HG02885 (cell line): Measurements from ENCODE around the gene PMVK.

Source experiments
- ATAC-seq: cut with Tn5 transposase; IDR thresholded peaks from one replicate; pipeline ENCODE4 v1.9.1; 2021; ENCODE audit warnings: mild to moderate bottlenecking; ENCODE audit not compliant: unreplicated experiment, poor library complexity

The PMVK gene

DNA sequence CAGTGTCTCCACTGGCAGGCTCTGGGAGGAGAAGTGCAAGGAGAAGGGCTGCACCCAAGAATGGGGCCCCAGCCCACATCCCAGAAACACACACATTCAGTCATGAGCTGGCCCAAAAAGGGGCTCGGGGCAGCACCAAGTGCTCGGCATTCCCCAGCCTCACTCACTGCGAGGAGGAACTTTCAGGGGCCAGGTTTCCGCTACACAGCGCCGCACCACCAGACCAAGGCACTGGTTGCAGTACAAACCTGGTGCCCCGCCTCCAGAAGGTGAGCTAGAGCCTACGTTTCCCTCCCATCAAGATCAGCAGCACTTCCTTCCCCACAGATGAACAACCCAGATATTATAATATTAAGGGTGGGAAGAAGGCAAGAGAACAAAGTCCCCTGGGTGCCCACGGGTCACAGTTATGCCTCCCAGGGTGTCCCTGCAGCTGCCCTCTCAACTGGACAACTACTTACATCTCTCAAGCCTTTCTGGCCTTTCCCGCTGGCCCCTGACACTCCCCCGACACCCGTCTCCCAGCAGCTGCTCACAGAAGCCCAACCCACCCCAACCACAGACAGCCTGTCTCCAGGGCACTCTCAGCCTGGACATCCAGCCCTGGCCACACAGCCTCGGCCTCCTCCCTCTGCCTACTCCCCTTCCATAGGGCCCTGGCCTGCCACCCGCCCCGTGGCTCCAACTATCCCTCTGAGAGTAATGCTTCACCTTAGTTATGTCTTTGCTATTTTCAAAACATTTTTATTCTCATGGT, 15.6 kb upstream of the PMVK start:
- no peak for ATAC-seq

- no peak for ATAC-seq
Measured at GRCh38 chr1:154948079-154948478, 11.6 kb upstream of the PMVK start.

GRCh38 chr1:154945962-154946850, 9.7 kb upstream of the PMVK start:
- ATAC-seq = no peak

GRCh38 chr1:154945160-154945961, 8.8 kb upstream of the PMVK start:
- ATAC-seq = no peak

- ATAC-seq = no peak
Measured at GRCh38 chr1:154944401-154945159, 8.1 kb upstream of the PMVK start.

DNA sequence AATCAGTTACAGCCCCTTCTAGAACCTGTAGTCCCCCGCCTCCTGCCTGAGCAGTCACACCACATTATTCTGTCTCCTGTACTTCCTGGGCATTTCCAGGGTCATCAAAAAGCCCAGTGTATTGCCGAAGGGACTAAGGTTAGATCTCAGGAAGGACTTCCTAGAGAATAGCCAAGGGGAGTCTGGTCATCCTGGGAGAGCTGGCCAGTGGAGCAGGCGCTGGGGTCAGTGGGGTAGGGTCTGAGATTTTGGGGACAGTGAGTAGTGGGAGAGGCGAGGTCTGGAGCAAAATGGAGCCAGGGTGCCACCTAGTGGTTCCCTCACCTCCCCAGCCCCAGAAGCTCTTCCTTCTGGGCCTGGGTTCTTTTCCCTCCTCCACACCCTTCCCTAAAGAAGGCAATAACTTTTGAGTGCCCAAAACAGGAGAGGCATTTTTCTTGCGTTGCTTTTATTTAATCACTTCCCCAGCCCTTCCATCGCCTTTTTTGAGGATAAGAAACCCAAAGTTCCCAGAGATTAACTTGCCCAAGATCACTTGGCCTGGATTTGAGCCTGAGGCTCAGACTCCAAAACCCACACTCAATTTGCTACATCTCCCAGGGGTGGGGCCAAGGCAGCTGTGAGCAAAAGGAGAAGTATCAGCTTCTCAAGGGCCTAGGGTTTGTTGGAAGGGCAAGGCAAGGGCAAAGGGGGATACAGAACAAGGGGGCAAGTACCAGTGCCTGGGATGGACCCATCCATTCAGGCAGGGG, 7.3 kb upstream of the PMVK start:
- no peak for ATAC-seq

GRCh38 chr1:154941333-154942013, 5.0 kb upstream of the PMVK start:
- ATAC-seq = no peak

GRCh38 chr1:154940651-154941194, 4.2 kb upstream of the PMVK start:
- no peak for ATAC-seq

DNA sequence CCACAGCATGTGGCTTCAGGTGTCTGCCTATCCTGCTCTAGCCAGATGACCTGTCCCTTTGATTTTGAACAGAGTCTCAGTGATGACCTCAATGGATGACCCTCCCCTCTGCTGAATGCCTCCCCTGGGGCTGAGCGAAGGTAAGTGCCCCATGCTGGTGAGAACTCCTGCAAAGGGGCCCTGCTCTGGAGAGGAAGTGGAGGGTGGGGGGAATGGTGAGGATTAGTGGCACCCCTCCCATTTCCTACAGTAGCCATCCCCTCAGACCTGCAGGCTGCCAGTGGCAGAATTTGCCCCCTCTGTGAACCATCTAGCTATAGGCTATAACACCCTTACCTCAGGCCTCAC, 3.7 kb upstream of the PMVK start:
- no peak for ATAC-seq

DNA sequence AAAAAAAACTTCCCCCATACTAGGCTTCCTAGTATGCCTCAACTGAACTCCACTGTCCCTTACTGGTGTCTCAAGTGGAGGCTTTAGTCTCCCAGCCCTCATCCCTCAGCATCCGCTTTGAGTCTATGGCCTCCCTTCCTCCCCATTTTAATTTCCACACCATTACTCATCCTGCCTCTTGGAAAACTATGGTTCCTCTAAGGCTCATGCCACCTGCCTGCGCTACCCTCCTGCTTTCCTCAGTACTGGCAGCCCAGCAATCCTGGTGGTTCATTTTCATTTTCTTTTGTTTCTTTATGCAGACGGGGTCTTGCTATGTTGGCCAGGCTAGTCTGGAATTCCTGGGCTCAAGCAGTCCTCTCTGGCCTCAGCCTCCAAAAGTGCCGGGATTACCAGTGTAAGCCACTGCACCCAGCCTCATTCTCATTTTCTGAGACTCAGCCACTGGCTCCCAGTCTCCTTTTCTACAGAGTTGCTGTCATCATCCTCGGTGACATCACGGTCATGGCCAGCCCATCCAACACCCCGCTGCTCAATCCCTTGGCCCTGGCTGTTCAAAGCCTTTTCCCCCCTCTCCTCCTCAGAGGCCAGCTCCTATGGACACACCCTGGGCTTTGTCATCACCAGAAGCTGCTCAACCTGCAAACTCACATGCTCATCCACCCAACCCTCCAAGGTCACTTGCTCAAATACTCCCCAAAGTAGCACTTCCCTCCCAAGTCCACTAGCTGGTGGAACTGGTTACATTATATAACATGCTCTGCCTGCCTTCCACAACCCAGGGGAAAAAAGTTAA, 2.3 kb upstream of the PMVK start:
- ATAC-seq = no peak

DNA sequence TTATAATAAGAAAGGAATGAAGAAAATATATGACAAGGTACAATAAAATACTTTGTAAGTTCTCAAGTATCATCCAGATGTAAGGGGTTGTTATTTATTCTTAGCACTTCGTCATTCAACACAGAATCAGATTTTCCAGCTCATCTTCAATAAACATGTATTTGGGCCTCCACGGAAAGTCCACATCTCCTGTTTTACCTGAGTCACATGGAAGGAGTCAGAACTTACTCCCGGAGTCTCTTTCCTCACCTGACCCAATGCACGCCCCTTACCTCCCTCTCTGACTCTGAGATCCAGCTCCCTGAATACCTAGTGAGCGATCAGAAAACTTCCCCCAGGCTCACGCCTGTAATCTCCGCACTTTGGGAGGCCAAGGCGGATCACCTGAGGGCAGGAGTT, 1.5 kb upstream of the PMVK start:
- ATAC-seq = no peak

- peak; percentile 67 for ATAC-seq
Measured at GRCh38 chr1:154937085-154937987, 817 bp upstream of the PMVK start.

GRCh38 chr1:154935749-154936554, 567 bp downstream of the PMVK start:
- ATAC-seq = no peak

DNA sequence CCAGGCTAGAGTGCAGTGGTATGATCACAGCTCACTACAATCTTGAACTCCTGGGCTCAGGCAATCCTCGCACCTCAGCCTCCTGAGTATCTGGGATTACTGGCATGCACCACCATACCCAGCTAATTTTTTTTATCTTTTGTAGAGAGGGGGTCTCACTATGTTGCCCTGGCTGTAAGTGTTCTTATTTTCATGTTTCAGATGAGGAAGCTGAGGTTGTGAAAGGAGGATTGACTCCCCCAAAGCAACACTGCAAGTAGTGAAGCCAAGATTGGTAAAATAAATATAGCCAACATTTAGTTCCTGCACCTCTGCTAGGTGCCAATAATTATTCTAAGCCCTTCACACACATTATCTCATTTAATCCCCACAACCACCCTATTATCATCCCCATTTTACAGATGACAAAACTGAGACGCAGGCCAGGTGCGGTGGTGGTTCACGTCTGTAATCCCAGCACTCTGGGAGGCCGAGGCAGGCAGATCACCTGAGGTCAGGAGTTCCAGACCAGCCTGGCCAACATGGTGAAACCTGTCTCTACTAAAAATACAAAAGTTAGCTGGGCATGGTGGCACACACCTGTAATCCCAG, 2.1 kb downstream of the PMVK start:
- no peak for ATAC-seq

- no peak for ATAC-seq
Measured at GRCh38 chr1:154931940-154932487, 4.5 kb downstream of the PMVK start.
